ENCODE measurements around the gene TTC34.
"Not testable (repeated sequence)": the region's sequence is repeated elsewhere in the genome, so short reads cannot be mapped to it uniquely, and the experiment has no call there.

TTC34 gene

DNA sequence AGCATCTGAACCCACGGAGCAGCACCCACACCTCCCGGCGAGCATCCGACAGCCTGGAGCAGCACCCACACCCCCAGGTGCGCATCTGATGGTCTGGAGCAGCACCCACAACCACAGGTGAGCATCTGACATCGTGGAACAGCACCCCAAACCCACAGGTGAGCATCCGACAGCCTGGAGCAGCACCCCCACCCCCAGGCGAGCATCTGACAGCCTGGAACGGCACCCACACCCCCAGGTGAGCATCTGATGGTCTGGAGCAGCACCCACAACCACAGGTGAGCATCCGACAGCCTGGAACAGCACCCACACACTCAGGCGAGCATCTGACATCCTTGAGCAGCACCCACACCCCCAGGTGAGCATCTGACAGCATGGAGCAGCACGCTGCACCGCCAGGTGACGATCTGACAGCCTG is 114.3 kb downstream of the TTC34 start:
- H3K9me3 ChIP-seq (ENCODE audit: insufficient read depth, low read length); H3K4me1 ChIP-seq (ENCODE audit: low read length): not testable (repeated sequence)

DNA sequence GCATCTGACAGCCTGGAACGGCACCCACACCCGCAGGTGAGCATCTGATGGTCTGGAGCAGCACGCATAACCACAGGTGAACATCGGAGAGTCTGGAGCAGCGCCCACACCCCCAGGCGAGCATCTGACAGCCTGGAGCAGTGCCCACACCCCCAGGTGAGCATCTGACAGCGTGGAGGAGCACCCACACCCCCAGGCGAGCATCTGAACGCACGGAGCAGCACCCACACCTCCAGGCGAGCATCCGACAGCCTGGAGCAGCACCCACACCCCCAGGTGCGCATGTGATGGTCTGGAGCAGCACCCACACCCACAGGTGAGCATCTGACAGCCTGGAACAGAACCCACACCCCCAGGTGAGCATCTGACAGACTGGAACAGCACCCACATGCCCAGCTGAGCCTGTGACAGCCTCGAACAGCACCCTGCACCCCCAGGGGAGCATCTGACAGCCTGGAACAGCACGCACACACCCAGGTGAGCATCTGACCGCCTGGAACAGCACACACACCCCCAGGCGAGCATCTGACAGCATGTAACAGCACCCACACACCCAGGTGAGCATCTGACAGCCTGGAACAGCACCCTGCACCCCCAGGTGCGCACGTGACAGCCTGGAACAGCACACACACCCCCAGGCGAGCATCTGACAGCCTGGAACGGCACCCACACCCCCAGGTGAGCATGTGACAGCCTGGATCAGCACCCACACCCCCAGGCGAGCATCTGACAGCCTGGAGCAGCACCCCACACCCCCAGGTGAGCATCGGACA is 115.2 kb downstream of the TTC34 start:
- not testable (repeated sequence) for H3K4me1 ChIP-seq (ENCODE audit: low read length); H3K27me3 ChIP-seq (ENCODE audit: low read depth, low read length); H3K36me3 ChIP-seq (replicated peaks; ENCODE audit: low read depth, low read length); H3K4me2 ChIP-seq (ENCODE audit: low read length); H3K27ac ChIP-seq (ENCODE audit: low read length); H3K9me3 ChIP-seq (ENCODE audit: insufficient read depth, low read length); H3K79me2 ChIP-seq (ENCODE audit: low read length); H2AFZ ChIP-seq (ENCODE audit: low read depth, low read length); H3K9ac ChIP-seq (ENCODE audit: low read length); H3K4me3 ChIP-seq (ENCODE audit: low read length); H4K20me1 ChIP-seq (ENCODE audit: insufficient read depth, low read length)

More for the DNA sequence above, 114.3 kb downstream of the TTC34 start:
- H3K27me3 ChIP-seq (ENCODE audit: low read depth, low read length); H3K27ac ChIP-seq (ENCODE audit: low read length); H3K79me2 ChIP-seq (ENCODE audit: low read length); H3K4me3 ChIP-seq (ENCODE audit: low read length); H3K4me2 ChIP-seq (ENCODE audit: low read length); H3K36me3 ChIP-seq (replicated peaks; ENCODE audit: low read depth, low read length); H4K20me1 ChIP-seq (ENCODE audit: insufficient read depth, low read length); H3K9ac ChIP-seq (ENCODE audit: low read length); H2AFZ ChIP-seq (ENCODE audit: low read depth, low read length): not testable (repeated sequence)

DNA sequence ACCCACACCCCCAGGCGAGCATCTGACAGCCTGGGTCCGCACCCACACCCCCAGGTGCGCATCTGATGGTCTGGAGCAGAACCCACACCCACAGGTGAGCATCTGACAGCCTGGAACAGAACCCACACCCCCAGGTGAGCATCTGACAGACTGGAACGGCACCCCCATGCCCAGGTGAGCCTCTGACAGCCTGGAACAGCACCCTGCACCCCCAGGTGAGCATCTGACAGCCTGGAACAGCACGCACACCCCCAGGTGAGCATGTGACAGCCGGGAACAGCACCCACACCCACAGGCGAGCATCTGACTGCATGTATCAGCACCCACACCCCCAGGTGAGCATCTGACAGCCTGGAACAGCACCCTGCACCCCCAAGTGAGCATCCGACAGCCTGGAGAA is 115.8 kb downstream of the TTC34 start:
- not testable (repeated sequence) for H3K4me3 ChIP-seq (ENCODE audit: low read length); H4K20me1 ChIP-seq (ENCODE audit: insufficient read depth, low read length); H3K27me3 ChIP-seq (ENCODE audit: low read depth, low read length); H3K4me2 ChIP-seq (ENCODE audit: low read length); H3K9me3 ChIP-seq (ENCODE audit: insufficient read depth, low read length); H3K4me1 ChIP-seq (ENCODE audit: low read length); H3K27ac ChIP-seq (ENCODE audit: low read length); H3K36me3 ChIP-seq (replicated peaks; ENCODE audit: low read depth, low read length); H3K9ac ChIP-seq (ENCODE audit: low read length); H2AFZ ChIP-seq (ENCODE audit: low read depth, low read length); H3K79me2 ChIP-seq (ENCODE audit: low read length)

DNA sequence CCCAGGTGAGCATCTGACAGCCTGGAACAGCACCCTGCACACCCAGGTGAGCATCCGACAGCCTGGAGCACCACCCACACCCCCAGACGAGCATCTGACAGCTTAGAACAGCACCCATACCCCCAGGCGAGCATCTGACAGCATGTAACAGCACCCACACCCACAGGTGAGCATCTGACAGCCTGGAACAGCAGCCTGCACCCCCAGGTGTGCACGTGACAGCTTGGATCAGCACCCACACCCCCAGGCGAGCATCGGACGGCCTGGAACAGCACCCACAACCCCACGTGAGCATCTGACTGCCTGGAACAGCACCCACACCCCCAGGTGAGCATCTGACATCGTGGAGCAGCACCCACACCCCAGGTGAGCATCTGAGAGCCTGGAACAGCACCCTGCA is 116.6 kb downstream of the TTC34 start:
- not testable (repeated sequence) for H3K9me3 ChIP-seq (ENCODE audit: insufficient read depth, low read length); H4K20me1 ChIP-seq (ENCODE audit: insufficient read depth, low read length); H3K36me3 ChIP-seq (replicated peaks; ENCODE audit: low read depth, low read length); H3K27ac ChIP-seq (ENCODE audit: low read length); H3K4me1 ChIP-seq (ENCODE audit: low read length); H3K79me2 ChIP-seq (ENCODE audit: low read length); H3K4me2 ChIP-seq (ENCODE audit: low read length); H3K4me3 ChIP-seq (ENCODE audit: low read length); H2AFZ ChIP-seq (ENCODE audit: low read depth, low read length); H3K27me3 ChIP-seq (ENCODE audit: low read depth, low read length); H3K9ac ChIP-seq (ENCODE audit: low read length)

DNA sequence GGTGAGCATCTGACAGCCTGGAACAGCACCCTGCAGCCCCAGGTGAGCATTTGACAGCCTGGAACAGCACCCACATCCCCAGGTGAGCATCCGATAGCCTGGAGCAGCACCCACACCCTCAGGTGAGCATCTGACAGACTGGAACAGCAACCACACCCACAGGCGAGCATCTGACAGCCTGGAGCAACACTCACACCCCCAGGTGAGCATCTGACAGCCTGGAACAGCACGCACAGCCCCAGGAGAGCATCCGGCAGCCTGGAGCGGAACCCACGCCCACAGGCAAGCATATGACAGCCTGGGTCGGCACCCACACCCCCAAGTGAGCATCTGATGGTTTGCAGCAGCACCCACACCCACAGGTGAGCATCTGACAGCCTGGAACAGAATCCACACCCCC is 117.5 kb downstream of the TTC34 start:
- not testable (repeated sequence) for H3K9ac ChIP-seq (ENCODE audit: low read length); H3K27ac ChIP-seq (ENCODE audit: low read length); H3K27me3 ChIP-seq (ENCODE audit: low read depth, low read length); H2AFZ ChIP-seq (ENCODE audit: low read depth, low read length); H3K4me3 ChIP-seq (ENCODE audit: low read length); H3K36me3 ChIP-seq (replicated peaks; ENCODE audit: low read depth, low read length); H4K20me1 ChIP-seq (ENCODE audit: insufficient read depth, low read length); H3K9me3 ChIP-seq (ENCODE audit: insufficient read depth, low read length); H3K4me1 ChIP-seq (ENCODE audit: low read length); H3K79me2 ChIP-seq (ENCODE audit: low read length); H3K4me2 ChIP-seq (ENCODE audit: low read length)

DNA sequence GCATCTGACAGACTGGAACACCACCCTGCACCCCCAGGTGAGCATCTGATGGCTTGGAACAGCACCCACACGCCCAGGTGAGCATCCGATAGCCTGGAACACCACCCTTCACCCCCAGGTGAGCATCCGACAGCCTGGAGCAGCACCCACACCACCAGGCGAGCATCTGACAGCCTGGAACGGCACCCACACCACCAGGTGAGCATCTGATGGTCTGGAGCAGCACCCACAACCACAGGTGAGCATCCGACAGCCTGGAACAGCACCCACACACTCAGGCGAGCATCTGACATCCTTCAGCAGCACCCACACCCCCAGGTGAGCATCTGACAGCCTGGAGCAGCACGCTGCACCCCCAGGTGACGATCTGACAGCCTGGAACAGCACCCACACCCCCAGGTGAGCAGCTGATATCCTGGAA is 118.2 kb downstream of the TTC34 start:
- not testable (repeated sequence) for H3K4me1 ChIP-seq (ENCODE audit: low read length); H3K9ac ChIP-seq (ENCODE audit: low read length); H3K4me3 ChIP-seq (ENCODE audit: low read length); H3K9me3 ChIP-seq (ENCODE audit: insufficient read depth, low read length); H2AFZ ChIP-seq (ENCODE audit: low read depth, low read length); H3K4me2 ChIP-seq (ENCODE audit: low read length); H3K79me2 ChIP-seq (ENCODE audit: low read length); H3K27me3 ChIP-seq (ENCODE audit: low read depth, low read length); H3K27ac ChIP-seq (ENCODE audit: low read length); H3K36me3 ChIP-seq (replicated peaks; ENCODE audit: low read depth, low read length); H4K20me1 ChIP-seq (ENCODE audit: insufficient read depth, low read length)

DNA sequence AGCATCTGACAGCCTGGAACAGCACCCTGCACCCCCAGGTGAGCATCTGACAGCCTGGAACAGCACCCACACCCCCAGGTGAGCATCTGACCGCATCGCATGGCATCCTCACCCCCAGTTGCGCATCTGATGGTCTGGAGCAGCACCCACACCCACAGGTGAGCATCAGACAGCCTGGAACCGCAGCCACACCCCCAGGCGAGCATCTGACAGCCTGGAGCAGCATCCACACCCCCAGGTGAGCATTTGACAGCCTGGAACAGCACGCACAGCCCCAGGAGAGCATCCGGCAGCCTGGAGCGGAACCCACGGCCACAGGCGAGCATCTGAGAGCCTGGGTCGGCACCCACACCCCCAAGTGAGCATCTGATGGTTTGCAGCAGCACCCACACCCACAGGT is 118.6 kb downstream of the TTC34 start:
- H3K4me1 ChIP-seq (ENCODE audit: low read length); H3K4me3 ChIP-seq (ENCODE audit: low read length); H3K4me2 ChIP-seq (ENCODE audit: low read length); H3K36me3 ChIP-seq (replicated peaks; ENCODE audit: low read depth, low read length); H3K27me3 ChIP-seq (ENCODE audit: low read depth, low read length); H3K9ac ChIP-seq (ENCODE audit: low read length); H2AFZ ChIP-seq (ENCODE audit: low read depth, low read length); H3K9me3 ChIP-seq (ENCODE audit: insufficient read depth, low read length); H4K20me1 ChIP-seq (ENCODE audit: insufficient read depth, low read length); H3K79me2 ChIP-seq (ENCODE audit: low read length); H3K27ac ChIP-seq (ENCODE audit: low read length): not testable (repeated sequence)

DNA sequence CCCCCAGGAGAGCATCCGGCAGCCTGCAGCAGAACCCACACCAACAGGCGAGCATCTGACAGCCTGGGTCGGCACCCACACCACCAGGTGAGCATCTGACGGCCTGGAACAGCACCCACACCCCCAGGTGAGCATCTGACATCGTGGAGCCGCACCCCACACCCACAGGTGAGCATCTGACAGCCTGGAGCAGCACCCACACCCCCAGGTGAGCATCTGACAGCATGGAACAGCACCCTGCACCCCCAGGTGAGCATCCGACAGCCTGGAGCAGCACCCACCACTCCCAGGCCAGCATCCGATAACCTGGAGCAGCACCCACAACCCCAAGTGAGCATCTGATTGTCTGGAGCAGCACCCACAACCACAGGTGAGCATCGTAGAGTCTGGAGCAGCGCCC is 124.8 kb downstream of the TTC34 start:
- not testable (repeated sequence) for H3K9ac ChIP-seq (ENCODE audit: low read length)

DNA sequence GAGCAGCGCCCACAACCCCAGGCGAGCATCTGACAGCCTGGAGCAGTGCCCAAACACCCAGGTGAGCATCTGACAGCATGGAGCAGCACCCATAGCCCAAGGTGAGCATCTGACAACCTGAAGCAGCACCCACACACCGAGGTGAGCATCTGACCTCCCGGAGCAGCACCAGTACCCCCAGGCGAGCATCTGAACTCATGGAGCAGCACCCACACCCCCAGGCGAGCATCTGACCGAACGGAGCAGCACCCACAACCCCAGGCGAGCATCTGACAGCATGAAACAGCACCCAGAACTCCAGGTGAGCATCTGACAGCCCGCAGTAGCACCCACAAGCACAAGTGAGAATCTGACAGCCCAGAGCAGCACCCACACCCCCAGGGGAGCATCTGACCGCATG is 129.8 kb downstream of the TTC34 start:
- H3K4me3 ChIP-seq (ENCODE audit: low read length); H3K27ac ChIP-seq (ENCODE audit: low read length); H2AFZ ChIP-seq (ENCODE audit: low read depth, low read length); H3K4me2 ChIP-seq (ENCODE audit: low read length); H3K79me2 ChIP-seq (ENCODE audit: low read length); H3K4me1 ChIP-seq (ENCODE audit: low read length); H3K27me3 ChIP-seq (ENCODE audit: low read depth, low read length); H3K9ac ChIP-seq (ENCODE audit: low read length); H3K9me3 ChIP-seq (ENCODE audit: insufficient read depth, low read length); H4K20me1 ChIP-seq (ENCODE audit: insufficient read depth, low read length); H3K36me3 ChIP-seq (replicated peaks; ENCODE audit: low read depth, low read length): not testable (repeated sequence)

More for the DNA sequence above, 124.8 kb downstream of the TTC34 start:
- H3K27me3 ChIP-seq (ENCODE audit: low read depth, low read length); H3K79me2 ChIP-seq (ENCODE audit: low read length); H4K20me1 ChIP-seq (ENCODE audit: insufficient read depth, low read length); H3K4me1 ChIP-seq (ENCODE audit: low read length); H3K36me3 ChIP-seq (replicated peaks; ENCODE audit: low read depth, low read length); H2AFZ ChIP-seq (ENCODE audit: low read depth, low read length); H3K27ac ChIP-seq (ENCODE audit: low read length); H3K4me3 ChIP-seq (ENCODE audit: low read length); H3K9me3 ChIP-seq (ENCODE audit: insufficient read depth, low read length); H3K4me2 ChIP-seq (ENCODE audit: low read length): not testable (repeated sequence)

DNA sequence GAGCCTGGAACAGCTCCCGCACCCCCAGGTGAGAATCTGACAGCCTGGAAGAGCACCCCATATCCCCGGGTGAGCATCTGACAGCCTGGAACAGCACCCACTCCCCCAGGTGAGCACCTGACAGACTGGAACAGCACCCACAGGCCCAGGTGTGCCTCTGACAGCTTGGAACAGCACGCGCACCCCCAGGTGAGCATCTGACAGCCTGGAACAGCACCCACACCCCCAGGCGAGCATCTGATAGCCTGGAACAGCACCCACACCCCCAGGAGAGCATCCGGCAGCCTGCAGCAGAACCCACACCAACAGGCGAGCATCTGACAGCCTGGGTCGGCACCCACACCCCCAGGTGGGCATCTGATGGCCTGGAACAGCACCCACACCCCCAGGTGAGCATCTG is 141.7 kb downstream of the TTC34 start:
- not testable (repeated sequence) for H3K79me2 ChIP-seq (ENCODE audit: low read length); H3K4me3 ChIP-seq (ENCODE audit: low read length); H3K4me1 ChIP-seq (ENCODE audit: low read length); H3K9ac ChIP-seq (ENCODE audit: low read length); H3K4me2 ChIP-seq (ENCODE audit: low read length); H3K36me3 ChIP-seq (replicated peaks; ENCODE audit: low read depth, low read length); H3K27me3 ChIP-seq (ENCODE audit: low read depth, low read length); H4K20me1 ChIP-seq (ENCODE audit: insufficient read depth, low read length); H3K27ac ChIP-seq (ENCODE audit: low read length); H3K9me3 ChIP-seq (ENCODE audit: insufficient read depth, low read length); H2AFZ ChIP-seq (ENCODE audit: low read depth, low read length)
